Measurements from ENCODE around the gene GMPPB.

GMPPB gene

DNA sequence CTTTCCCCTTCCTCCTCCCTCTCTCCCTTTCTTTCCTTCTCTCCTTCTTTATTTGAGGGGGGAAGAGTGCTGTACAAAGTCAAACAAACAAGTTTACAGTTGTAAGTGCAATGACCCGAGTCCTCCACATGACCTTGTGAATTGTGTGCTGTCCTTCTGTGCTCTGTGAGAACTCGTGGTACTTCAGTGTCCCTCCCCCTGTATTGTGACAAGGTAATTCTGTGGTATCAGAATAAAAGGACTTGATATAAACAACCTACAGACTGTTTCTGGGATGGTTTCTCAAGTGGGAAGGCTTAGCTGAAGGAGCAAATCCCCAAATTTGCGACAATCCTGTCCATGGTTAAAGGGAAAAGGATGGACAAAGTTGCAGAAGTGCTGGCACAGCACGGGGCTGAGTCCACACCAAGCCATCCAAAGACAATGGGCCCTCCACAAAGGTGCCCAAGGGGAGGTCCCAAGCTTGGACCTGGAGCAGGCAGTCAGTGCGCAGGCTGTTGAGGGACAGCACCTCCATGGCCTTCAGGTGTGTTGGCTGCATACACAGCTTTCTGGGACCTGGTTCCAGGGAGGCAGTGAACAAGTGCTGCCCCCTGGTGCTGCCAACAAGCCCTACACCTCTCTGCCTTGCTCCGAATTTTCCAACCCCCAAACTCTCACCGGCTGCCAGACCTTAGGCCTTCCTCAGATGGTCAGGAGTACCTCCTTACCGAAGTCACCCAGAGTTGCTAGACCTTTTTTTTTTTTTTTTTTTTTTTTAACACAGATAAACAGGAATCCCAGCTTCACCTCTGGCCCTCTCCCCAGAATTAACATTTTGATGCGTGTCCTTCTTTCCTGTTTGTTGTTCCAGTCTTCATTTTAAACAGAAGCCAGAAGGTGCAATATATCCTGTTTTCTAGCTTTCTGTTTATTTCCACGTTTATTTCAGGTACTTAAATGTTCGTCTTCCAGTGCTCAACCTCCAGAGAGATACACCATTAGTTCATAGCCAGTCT lies 52.2 kb downstream of the GMPPB start:
- TF ChIP-seq, protein P1, sequence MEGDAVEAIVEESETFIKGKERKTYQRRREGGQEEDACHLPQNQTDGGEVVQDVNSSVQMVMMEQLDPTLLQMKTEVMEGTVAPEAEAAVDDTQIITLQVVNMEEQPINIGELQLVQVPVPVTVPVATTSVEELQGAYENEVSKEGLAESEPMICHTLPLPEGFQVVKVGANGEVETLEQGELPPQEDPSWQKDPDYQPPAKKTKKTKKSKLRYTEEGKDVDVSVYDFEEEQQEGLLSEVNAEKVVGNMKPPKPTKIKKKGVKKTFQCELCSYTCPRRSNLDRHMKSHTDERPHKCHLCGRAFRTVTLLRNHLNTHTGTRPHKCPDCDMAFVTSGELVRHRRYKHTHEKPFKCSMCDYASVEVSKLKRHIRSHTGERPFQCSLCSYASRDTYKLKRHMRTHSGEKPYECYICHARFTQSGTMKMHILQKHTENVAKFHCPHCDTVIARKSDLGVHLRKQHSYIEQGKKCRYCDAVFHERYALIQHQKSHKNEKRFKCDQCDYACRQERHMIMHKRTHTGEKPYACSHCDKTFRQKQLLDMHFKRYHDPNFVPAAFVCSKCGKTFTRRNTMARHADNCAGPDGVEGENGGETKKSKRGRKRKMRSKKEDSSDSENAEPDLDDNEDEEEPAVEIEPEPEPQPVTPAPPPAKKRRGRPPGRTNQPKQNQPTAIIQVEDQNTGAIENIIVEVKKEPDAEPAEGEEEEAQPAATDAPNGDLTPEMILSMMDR (IDR thresholded peaks at IDR 0.05), result peak; percentile 83

DNA sequence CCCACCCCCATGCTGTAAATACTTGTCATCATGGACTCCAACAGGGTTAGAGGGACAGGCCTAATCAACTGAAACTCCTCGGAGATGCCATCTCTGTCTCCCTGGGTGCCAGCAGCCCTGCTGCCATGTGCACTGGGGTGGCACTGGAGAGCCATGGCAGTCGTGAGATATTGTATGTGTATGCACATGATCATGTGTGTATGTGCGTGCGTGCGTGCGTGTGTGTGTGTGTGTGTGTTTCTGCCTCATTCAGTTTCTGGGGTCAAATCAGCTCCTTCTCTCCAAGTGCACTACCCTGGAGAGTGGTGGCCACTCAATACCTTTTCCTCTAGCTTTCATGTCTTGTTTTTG lies 52.8 kb downstream of the GMPPB start:
- TF ChIP-seq, protein P1 (IDR thresholded peaks at IDR 0.05), result no peak

Data from LNCAP (cell line).